HG02610 (cell line): Measurements from ENCODE around the gene CNN3.
A peak's percentile ranks its signal among the peaks of the same experiment; 100 is the strongest.

Experiments used
- ATAC-seq: cut with Tn5 transposase; IDR thresholded peaks from one replicate; pipeline ENCODE4 v1.9.1; 2021; ENCODE audit warnings: mild to moderate bottlenecking, moderate library complexity; ENCODE audit not compliant: unreplicated experiment

Gene CNN3

GRCh38 chr1:94926915-94927404 is at the start of gene CNN3:
CNN3 (minus strand) TSS chr1:94927110; CDS start chr1:94926894, 216 bp downstream.
- ATAC-seq: peak; percentile 75

GRCh38 chr1:94974824-94975223 is 47.9 kb upstream of the CNN3 start:
- no peak for ATAC-seq

GRCh38 chr1:94974241-94974640 is 47.3 kb upstream of the CNN3 start:
- ATAC-seq: no peak

GRCh38 chr1:94973309-94973922 is 46.5 kb upstream of the CNN3 start:
- ATAC-seq: no peak

- ATAC-seq: no peak
These were observed 44.6 kb upstream of the CNN3 start for GRCh38 chr1:94971491-94971924.

GRCh38 chr1:94970783-94971182 is 43.9 kb upstream of the CNN3 start:
- no peak for ATAC-seq

GRCh38 chr1:94969137-94969536 is 42.2 kb upstream of the CNN3 start:
- no peak for ATAC-seq

- ATAC-seq: no peak
These were observed 39.1 kb upstream of the CNN3 start for GRCh38 chr1:94966033-94966432.

GRCh38 chr1:94963864-94964263 is 37.0 kb upstream of the CNN3 start:
- no peak for ATAC-seq

GRCh38 chr1:94962409-94963265 is 35.7 kb upstream of the CNN3 start:
- peak; percentile 98 for ATAC-seq

GRCh38 chr1:94961988-94962387 is 35.1 kb upstream of the CNN3 start:
- no peak for ATAC-seq

GRCh38 chr1:94961582-94961981 is 34.7 kb upstream of the CNN3 start:
- ATAC-seq: no peak

- ATAC-seq: no peak
These were observed 31.2 kb upstream of the CNN3 start for GRCh38 chr1:94958081-94958480.

- ATAC-seq: no peak
These were observed 29.1 kb upstream of the CNN3 start for GRCh38 chr1:94955767-94956632.

GRCh38 chr1:94954263-94955220 is 27.6 kb upstream of the CNN3 start:
- no peak for ATAC-seq

GRCh38 chr1:94953746-94954145 is 26.8 kb upstream of the CNN3 start:
- no peak for ATAC-seq

GRCh38 chr1:94953107-94953506 is 26.2 kb upstream of the CNN3 start:
- no peak for ATAC-seq

- no peak for ATAC-seq
These were observed 25.6 kb upstream of the CNN3 start for GRCh38 chr1:94952539-94952938.

- ATAC-seq: no peak
These were observed 24.7 kb upstream of the CNN3 start for GRCh38 chr1:94951509-94952208.
